Esophagus muscularis mucosa (tissue), 2 donors: ENCODE results near the gene AGPS.

ENCODE experiments used
- POLR2A ChIP-seq: fragments of 450-650 bp; IDR thresholded peaks from one replicate; pipeline ENCODE4 v1.6.1; 2017; ENCODE audit warnings: antibody characterized with exemption, moderate library complexity, mild to moderate bottlenecking, low read depth
- POLR2AphosphoS5 ChIP-seq, 2 donors: sonication (generic); formaldehyde crosslinking; IDR thresholded peaks; one replicate each; pipeline ENCODE4 v1.6.1; 2017; ENCODE audit warnings: antibody characterized with exemption in 2 of 2

DNA sequence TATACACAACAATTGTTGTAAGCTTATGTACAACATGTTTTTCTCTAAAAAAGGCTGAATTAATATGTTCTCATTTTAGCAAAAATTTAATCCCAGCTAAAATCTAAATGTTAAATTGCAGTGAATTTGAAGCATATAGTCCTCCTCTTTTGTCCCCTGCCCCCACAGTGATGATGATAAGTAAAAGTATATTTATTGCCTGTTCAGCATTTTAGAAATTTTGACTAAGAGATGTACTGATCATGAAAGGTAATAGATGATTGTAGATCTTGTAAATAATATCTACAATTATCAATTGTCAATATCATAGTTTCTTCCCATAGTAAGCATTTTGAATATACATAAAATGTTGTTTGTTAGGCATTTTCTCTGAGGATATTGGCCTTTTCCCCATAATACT lies 113.9 kb downstream of the AGPS start:
- TF ChIP-seq POLR2AphosphoS5 (IDR thresholded peaks at IDR 0.05) = no peak
- no peak for TF ChIP-seq POLR2A
